ENCODE data around the gene AMER2.

Gene AMER2

GRCh38 chr13:25203127-25203740 lies 31.1 kb upstream of the AMER2 start:
- Histone ChIP-seq H3K36me3 (ENCODE audit: control insufficient read depth, low read length) (no peaks in the 10 kb centered on the region), H3F3A (ENCODE audit: control insufficient read depth, insufficient read depth) (no peaks in the 10 kb centered on the region), H3K4me1 (ENCODE audit: control insufficient read depth, low read length) (no peaks in the 10 kb centered on the region), H3K4me2 (ENCODE audit: low read length) (no peak overlapping the region), H3K27me3 (ENCODE audit: control insufficient read depth, low read length) (peaks cover 2% of the 10 kb centered on the region; the same call in 1 of the 2 replicates), H3K9me3 (ENCODE audit: control insufficient read depth, insufficient read depth, low read length) (no peaks in the 10 kb centered on the region), H3K79me2 (ENCODE audit: control insufficient read depth, low read length) (no peaks in the 10 kb centered on the region), H3K27ac (ENCODE audit: low read depth, low read length) (no peak overlapping the region), H3K9me2 (replicated peaks; ENCODE audit: control insufficient read depth, low read length) (no peaks in the 10 kb centered on the region), H4K20me1 (ENCODE audit: control insufficient read depth, insufficient read depth, low read depth, low read length) (no peaks in the 10 kb centered on the region), H3K4me3 (ENCODE audit: low read length) (no peak overlapping the region)
- TF ChIP-seq CTCF (IDR thresholded peaks at IDR 0.05; ENCODE audit: low read depth, low read length, poor library complexity, severe bottlenecking) (no peak), EZH2phosphoT487 (IDR thresholded peaks at IDR 0.05; ENCODE audit: borderline replicate concordance, low read length) (no peak)

- Histone ChIP-seq H3K27me3 (ENCODE audit: control insufficient read depth, low read length) (0 out of 2 replicates have a peak, but pooled peaks cover 2% of the 10 kb centered on the region), H3K4me2 (ENCODE audit: low read length) (no peak overlapping the region), H4K20me1 (ENCODE audit: control insufficient read depth, insufficient read depth, low read depth, low read length) (no peaks in the 10 kb centered on the region), H3K9me2 (replicated peaks; ENCODE audit: control insufficient read depth, low read length) (no peaks in the 10 kb centered on the region), H3K4me3 (ENCODE audit: low read length) (no peak overlapping the region), H3K9me3 (ENCODE audit: control insufficient read depth, insufficient read depth, low read length) (no peaks in the 10 kb centered on the region), H3K79me2 (ENCODE audit: control insufficient read depth, low read length) (no peaks in the 10 kb centered on the region), H3K4me1 (ENCODE audit: control insufficient read depth, low read length) (no peaks in the 10 kb centered on the region), H3F3A (ENCODE audit: control insufficient read depth, insufficient read depth) (no peaks in the 10 kb centered on the region), H3K36me3 (ENCODE audit: control insufficient read depth, low read length) (no peaks in the 10 kb centered on the region), H3K27ac (ENCODE audit: low read depth, low read length) (no peak overlapping the region)
- TF ChIP-seq CTCF (IDR thresholded peaks at IDR 0.05; ENCODE audit: low read depth, low read length, poor library complexity, severe bottlenecking), result no peak
- no peak for TF ChIP-seq EZH2phosphoT487 (IDR thresholded peaks at IDR 0.05; ENCODE audit: borderline replicate concordance, low read length)
Observed at GRCh38 chr13:25200783-25201182, 28.7 kb upstream of the AMER2 start.

- H3K27ac ChIP-seq (ENCODE audit: low read depth, low read length), result no peak overlapping the region
- H3K36me3 ChIP-seq (ENCODE audit: control insufficient read depth, low read length), result no peaks in the 10 kb centered on the region
- no peak overlapping the region for H3K4me3 ChIP-seq (ENCODE audit: low read length)
- H3K27me3 ChIP-seq (ENCODE audit: control insufficient read depth, low read length), result 0 out of 2 replicates have a peak, but pooled peaks cover 2% of the 10 kb centered on the region
- TF ChIP-seq CTCF (IDR thresholded peaks at IDR 0.05; ENCODE audit: low read depth, low read length, poor library complexity, severe bottlenecking) (no peak), EZH2phosphoT487 (IDR thresholded peaks at IDR 0.05; ENCODE audit: borderline replicate concordance, low read length) (no peak)
- H3K4me1 ChIP-seq (ENCODE audit: control insufficient read depth, low read length), result no peaks in the 10 kb centered on the region
- no peaks in the 10 kb centered on the region for H4K20me1 ChIP-seq (ENCODE audit: control insufficient read depth, insufficient read depth, low read depth, low read length)
- H3F3A ChIP-seq (ENCODE audit: control insufficient read depth, insufficient read depth), result no peaks in the 10 kb centered on the region
- no peaks in the 10 kb centered on the region for H3K9me3 ChIP-seq (ENCODE audit: control insufficient read depth, insufficient read depth, low read length)
- no peak overlapping the region for H3K4me2 ChIP-seq (ENCODE audit: low read length)
- H3K79me2 ChIP-seq (ENCODE audit: control insufficient read depth, low read length), result no peaks in the 10 kb centered on the region
- H3K9me2 ChIP-seq (replicated peaks; ENCODE audit: control insufficient read depth, low read length), result no peaks in the 10 kb centered on the region
Observed at GRCh38 chr13:25198647-25199046, 26.6 kb upstream of the AMER2 start.
